ENCODE results near the gene TADA2B. TPM values are rescaled to one million over a fixed set of nuclear protein-coding genes. Genes with fewer than 3 reads are reported as not detected.

The TADA2B gene
- total and polyA plus RNA-seq, 4 donors, result 10.7 to 22.9 (median 17.6) TPM

DNA sequence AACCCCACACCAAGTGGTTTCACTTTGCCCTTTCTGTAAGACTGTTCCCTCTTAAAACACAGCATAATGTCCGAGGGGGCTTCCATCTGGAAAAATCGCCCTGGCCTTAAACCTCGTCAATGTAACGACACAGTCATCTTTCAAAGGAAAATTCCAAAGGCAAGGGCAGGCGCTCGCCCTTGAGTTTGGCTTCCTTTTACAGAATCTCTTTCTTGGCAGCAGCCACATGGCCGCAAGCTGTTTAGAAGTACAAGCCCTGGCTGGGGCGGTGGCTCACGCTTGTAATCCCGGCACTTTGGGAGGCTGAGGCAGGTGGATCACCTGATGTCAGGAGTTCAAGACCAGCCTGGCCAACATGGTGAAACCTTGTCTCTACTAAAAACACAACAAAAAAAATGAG, 51.7 kb downstream of the TADA2B start:
- peaks cover 0 to 4% (median 0%) of the 10 kb centered on the region in 5 donors for H3K4me1 ChIP-seq (ENCODE audit: control insufficient read depth in 5 of 5, insufficient read depth in 5 of 5, low read length in 5 of 5)
- H3K4me3 ChIP-seq, result no peak overlapping the region
- no peaks in the 10 kb centered on the region for H3K9me3 ChIP-seq (ENCODE audit: control insufficient read depth in 4 of 4, insufficient read depth in 3 of 4, low read length in 3 of 4)
- no peaks in the 10 kb centered on the region for H3K27me3 ChIP-seq (ENCODE audit: control insufficient read depth in 3 of 3, insufficient read depth in 3 of 3, low read length in 2 of 3)
- no peaks in the 10 kb centered on the region for H3K36me3 ChIP-seq (ENCODE audit: control insufficient read depth in 4 of 4, insufficient read depth in 4 of 4, low read length in 4 of 4)
- 82 to 90% methylated on average over 10 of the region's 10 CpGs for WGBS, 2 donors
- DNase-seq, result peak in 2 of 3 donors; percentile 37 to 55
- no peak overlapping the region for H3K27ac ChIP-seq (ENCODE audit: low read depth in 1 of 2, low read length in 1 of 2)
- no peak for ATAC-seq (ENCODE audit: insufficient read depth, low FRiP score)
- no peak overlapping the region for H3K9ac ChIP-seq (ENCODE audit: insufficient read depth in 1 of 2, low read length in 2 of 2)
- TF ChIP-seq CTCF (IDR thresholded peaks at IDR 0.05; ENCODE audit: control extremely low read depth, extremely low read depth), result no peak

DNA sequence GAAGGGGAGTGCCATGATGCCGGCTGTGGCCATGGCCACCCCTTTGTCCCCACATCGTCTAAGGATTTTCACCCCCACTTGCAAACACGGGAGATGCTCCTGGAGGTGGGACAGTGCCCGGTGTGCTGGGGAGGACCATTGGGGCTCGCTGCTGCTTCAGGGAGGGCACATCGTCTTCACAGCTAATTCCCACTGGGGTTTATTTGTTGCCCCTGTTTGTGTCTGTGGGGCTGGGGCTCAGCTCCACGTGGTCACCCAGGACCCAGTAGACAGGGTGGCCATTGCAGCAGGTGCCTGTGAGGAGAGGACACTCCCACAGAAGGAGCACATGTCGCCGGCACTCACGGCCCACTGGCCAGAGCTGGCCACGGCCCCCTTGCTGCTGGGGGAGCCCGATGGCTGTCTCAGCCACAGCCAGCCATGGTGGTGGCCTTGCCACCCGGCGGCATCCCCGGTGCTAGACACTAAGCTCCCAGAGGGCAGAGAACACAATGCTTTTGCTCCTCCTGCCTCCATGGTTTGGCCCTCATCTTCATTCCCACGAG, 52.5 kb downstream of the TADA2B start:
- WGBS, 2 donors, result 88 to 92% methylated on average over 16 of the region's 16 CpGs
- H3K9me3 ChIP-seq (ENCODE audit: control insufficient read depth in 4 of 4, insufficient read depth in 3 of 4, low read length in 3 of 4), result no peaks in the 10 kb centered on the region
- no peaks in the 10 kb centered on the region for H3K27me3 ChIP-seq (ENCODE audit: control insufficient read depth in 3 of 3, insufficient read depth in 3 of 3, low read length in 2 of 3)
- no peak overlapping the region for H3K4me3 ChIP-seq
- H3K4me1 ChIP-seq (ENCODE audit: control insufficient read depth in 5 of 5, insufficient read depth in 5 of 5, low read length in 5 of 5), result no peaks in the 10 kb centered on the region
- no peaks in the 10 kb centered on the region for H3K36me3 ChIP-seq (ENCODE audit: control insufficient read depth in 4 of 4, insufficient read depth in 4 of 4, low read length in 4 of 4)
- no peak overlapping the region for H3K9ac ChIP-seq (ENCODE audit: insufficient read depth in 1 of 2, low read length in 2 of 2)
- TF ChIP-seq CTCF (IDR thresholded peaks at IDR 0.05; ENCODE audit: control extremely low read depth, extremely low read depth), result no peak
- H3K27ac ChIP-seq (ENCODE audit: low read depth in 1 of 2, low read length in 1 of 2), result no peak overlapping the region
- ATAC-seq (ENCODE audit: insufficient read depth, low FRiP score) (no peak), DNase-seq (no peak)

DNA sequence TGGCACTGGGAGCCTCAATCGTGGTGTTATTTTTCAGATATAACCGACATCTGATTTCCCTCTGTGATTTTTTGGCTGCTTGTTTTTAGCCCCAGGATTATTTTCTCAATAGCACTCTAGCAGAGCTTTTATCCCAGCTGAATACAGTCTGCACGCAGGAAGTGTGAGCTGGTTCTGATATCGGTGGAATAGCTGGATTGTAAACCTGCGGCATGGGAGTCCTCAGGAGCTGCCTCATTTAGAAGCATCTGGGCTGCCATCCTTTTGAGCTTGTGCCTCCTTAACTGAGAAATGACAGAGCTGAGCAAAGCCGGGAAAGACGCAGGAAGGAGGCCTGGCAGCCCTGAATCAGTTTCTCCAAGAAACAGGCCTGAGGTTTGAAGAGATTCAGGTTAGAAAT, 53.1 kb downstream of the TADA2B start:
- no peak for TF ChIP-seq CTCF (IDR thresholded peaks at IDR 0.05; ENCODE audit: control extremely low read depth, extremely low read depth)
- H3K27ac ChIP-seq (ENCODE audit: low read depth in 1 of 2, low read length in 1 of 2), result no peak overlapping the region
- no peaks in the 10 kb centered on the region for H3K27me3 ChIP-seq (ENCODE audit: control insufficient read depth in 3 of 3, insufficient read depth in 3 of 3, low read length in 2 of 3)
- H3K4me1 ChIP-seq (ENCODE audit: control insufficient read depth in 5 of 5, insufficient read depth in 5 of 5, low read length in 5 of 5), result no peaks in the 10 kb centered on the region
- no peaks in the 10 kb centered on the region for H3K9me3 ChIP-seq (ENCODE audit: control insufficient read depth in 4 of 4, insufficient read depth in 3 of 4, low read length in 3 of 4)
- no peak overlapping the region for H3K4me3 ChIP-seq
- no peaks in the 10 kb centered on the region for H3K36me3 ChIP-seq (ENCODE audit: control insufficient read depth in 4 of 4, insufficient read depth in 4 of 4, low read length in 4 of 4)
- 90 to 94% methylated on average over 7 of the region's 7 CpGs for WGBS, 2 donors
- ATAC-seq (ENCODE audit: insufficient read depth, low FRiP score), result no peak
- DNase-seq, result peak in 2 of 3 donors; percentile 6 to 31
- no peak overlapping the region for H3K9ac ChIP-seq (ENCODE audit: insufficient read depth in 1 of 2, low read length in 2 of 2)
